SK-N-SH treated with all-trans-retinoic acid at 6 μM for 48 hours (cell line): ENCODE results near the gene CCBE1.

Experiments used
- POU6F1 ChIP-seq: fragments of 250-450 bp; sonication (Bioruptor Pico); IDR thresholded peaks from 2 replicates; pipeline ENCODE4 v1.8.0; 2021; ENCODE audit warnings: low read depth, mild to moderate bottlenecking, moderate library complexity, borderline replicate concordance
- ZNF8 ChIP-seq: fragments of 450-650 bp; formaldehyde crosslinking; IDR thresholded peaks from 2 replicates; pipeline ENCODE4 v1.5.0; 2020; ENCODE audit warnings: mild to moderate bottlenecking, moderate library complexity
- TF ChIP-seq, protein P1 (sequence below): fragments of 250-450 bp; sonication (Bioruptor Pico); IDR thresholded peaks from 2 replicates; pipeline ENCODE4 v1.8.0; 2020; ENCODE audit warnings: mild to moderate bottlenecking, moderate library complexity, borderline replicate concordance

GRCh38 chr18:59386909-59387686 lies 310.1 kb downstream of the CCBE1 start:
- TF ChIP-seq, protein P1, sequence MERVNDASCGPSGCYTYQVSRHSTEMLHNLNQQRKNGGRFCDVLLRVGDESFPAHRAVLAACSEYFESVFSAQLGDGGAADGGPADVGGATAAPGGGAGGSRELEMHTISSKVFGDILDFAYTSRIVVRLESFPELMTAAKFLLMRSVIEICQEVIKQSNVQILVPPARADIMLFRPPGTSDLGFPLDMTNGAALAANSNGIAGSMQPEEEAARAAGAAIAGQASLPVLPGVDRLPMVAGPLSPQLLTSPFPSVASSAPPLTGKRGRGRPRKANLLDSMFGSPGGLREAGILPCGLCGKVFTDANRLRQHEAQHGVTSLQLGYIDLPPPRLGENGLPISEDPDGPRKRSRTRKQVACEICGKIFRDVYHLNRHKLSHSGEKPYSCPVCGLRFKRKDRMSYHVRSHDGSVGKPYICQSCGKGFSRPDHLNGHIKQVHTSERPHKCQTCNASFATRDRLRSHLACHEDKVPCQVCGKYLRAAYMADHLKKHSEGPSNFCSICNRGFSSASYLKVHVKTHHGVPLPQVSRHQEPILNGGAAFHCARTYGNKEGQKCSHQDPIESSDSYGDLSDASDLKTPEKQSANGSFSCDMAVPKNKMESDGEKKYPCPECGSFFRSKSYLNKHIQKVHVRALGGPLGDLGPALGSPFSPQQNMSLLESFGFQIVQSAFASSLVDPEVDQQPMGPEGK (CRISPR knock-in tag), result no peak
- TF ChIP-seq ZNF8 (CRISPR knock-in tag), result no peak
- no peak for TF ChIP-seq POU6F1
